Measurements from ENCODE around the gene THTPA.

GRCh38 chr14:23523229-23524016 lies 32.6 kb upstream of the THTPA start:
- TF ChIP-seq POLR2A (IDR thresholded peaks at IDR 0.05): no peak
- TF ChIP-seq, protein P1, sequence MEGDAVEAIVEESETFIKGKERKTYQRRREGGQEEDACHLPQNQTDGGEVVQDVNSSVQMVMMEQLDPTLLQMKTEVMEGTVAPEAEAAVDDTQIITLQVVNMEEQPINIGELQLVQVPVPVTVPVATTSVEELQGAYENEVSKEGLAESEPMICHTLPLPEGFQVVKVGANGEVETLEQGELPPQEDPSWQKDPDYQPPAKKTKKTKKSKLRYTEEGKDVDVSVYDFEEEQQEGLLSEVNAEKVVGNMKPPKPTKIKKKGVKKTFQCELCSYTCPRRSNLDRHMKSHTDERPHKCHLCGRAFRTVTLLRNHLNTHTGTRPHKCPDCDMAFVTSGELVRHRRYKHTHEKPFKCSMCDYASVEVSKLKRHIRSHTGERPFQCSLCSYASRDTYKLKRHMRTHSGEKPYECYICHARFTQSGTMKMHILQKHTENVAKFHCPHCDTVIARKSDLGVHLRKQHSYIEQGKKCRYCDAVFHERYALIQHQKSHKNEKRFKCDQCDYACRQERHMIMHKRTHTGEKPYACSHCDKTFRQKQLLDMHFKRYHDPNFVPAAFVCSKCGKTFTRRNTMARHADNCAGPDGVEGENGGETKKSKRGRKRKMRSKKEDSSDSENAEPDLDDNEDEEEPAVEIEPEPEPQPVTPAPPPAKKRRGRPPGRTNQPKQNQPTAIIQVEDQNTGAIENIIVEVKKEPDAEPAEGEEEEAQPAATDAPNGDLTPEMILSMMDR (IDR thresholded peaks at IDR 0.05): no peak
